Gastroesophageal sphincter (tissue), 3 donors: ENCODE results near the gene CTIF.

Source experiments
- EP300 ChIP-seq: sonication (generic); formaldehyde crosslinking; IDR thresholded peaks from one replicate; pipeline ENCODE4 v1.6.1; 2017; ENCODE audit warnings: antibody characterized with exemption, mild to moderate bottlenecking
- POLR2A ChIP-seq, 2 donors: fragments of 450-650 bp; IDR thresholded peaks; one replicate each; pipeline ENCODE4 v1.6.1; 2017; ENCODE audit warnings: antibody characterized with exemption in 2 of 2, mild to moderate bottlenecking in 2 of 2, moderate library complexity in 1 of 2
- POLR2AphosphoS5 ChIP-seq: sonication (generic); formaldehyde crosslinking; IDR thresholded peaks from one replicate; pipeline ENCODE4 v1.6.1; 2017; ENCODE audit warnings: antibody characterized with exemption
- TF ChIP-seq, protein P1 (sequence below), 4 experiments: fragments of 200-600 bp in 2 of 4; fragments of 450-650 bp in 2 of 4; sonication (generic) in 1 of 4; IDR thresholded peaks; one replicate each; pipeline ENCODE4 v1.5.1; 2017 to 2019; ENCODE audit warnings: antibody characterized with exemption in 4 of 4, mild to moderate bottlenecking in 2 of 4, moderate library complexity in 2 of 4

DNA sequence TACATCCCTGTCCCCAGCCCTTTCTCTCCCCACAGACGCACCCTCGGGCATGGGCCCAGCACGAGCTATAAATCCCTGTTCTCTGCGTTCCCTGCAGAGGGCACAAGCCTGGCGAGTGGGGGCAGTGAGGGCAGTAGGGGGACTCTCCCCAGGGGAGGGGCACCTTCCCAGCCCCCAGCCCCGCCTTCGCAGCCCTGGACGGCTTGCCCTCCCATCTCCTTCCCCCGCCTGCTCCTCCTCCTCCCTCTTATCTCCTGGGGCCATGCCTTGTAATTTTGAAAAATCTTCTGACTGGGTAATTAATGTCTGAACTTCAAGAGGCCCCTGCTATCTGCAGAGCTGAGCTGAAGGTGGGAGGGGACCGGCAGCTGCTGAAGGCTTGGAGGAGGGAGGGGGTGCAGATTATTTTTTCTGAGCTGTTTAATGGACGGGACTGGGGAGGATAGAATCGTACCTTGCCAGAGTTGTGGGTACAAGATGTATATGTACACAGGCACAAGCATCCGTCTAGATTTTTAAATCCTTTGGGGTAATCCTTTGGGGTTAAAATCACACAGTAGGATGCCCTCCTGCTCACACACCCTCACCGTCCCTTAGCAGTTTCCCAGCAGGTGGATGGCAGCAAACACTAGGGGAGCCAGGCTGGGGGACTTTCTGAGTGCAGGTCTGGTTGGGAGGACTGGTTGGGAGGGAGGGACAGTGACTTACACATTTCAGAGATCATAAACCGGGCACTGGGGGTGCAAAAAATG, 290.0 kb downstream of the CTIF start:
- TF ChIP-seq, protein P1, sequence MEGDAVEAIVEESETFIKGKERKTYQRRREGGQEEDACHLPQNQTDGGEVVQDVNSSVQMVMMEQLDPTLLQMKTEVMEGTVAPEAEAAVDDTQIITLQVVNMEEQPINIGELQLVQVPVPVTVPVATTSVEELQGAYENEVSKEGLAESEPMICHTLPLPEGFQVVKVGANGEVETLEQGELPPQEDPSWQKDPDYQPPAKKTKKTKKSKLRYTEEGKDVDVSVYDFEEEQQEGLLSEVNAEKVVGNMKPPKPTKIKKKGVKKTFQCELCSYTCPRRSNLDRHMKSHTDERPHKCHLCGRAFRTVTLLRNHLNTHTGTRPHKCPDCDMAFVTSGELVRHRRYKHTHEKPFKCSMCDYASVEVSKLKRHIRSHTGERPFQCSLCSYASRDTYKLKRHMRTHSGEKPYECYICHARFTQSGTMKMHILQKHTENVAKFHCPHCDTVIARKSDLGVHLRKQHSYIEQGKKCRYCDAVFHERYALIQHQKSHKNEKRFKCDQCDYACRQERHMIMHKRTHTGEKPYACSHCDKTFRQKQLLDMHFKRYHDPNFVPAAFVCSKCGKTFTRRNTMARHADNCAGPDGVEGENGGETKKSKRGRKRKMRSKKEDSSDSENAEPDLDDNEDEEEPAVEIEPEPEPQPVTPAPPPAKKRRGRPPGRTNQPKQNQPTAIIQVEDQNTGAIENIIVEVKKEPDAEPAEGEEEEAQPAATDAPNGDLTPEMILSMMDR (IDR thresholded peaks at IDR 0.05) = no peak
- TF ChIP-seq EP300 (no peak), POLR2AphosphoS5 (no peak), POLR2A (IDR thresholded peaks at IDR 0.05) (no peak)
